H54 (cell line): ENCODE results near the gene GPATCH2.

ENCODE experiments used
- DNase-seq: peaks from one replicate; pipeline ENCODE4 v3.0.0; 2011; ENCODE audit warnings: low spot score, mixed read lengths; ENCODE audit not compliant: insufficient read length
- FAIRE-seq: peaks from 3 replicates; lab custom pipeline; 2011; peaks lifted over from hg19 to GRCh38; lab: Jason Lieb, UNC
- POLR2A ChIP-seq: IDR thresholded peaks from 2 replicates; pipeline ENCODE4 v1.6.1; 2011; ENCODE audit warnings: low read depth, mild to moderate bottlenecking, low read length

Gene GPATCH2

DNA sequence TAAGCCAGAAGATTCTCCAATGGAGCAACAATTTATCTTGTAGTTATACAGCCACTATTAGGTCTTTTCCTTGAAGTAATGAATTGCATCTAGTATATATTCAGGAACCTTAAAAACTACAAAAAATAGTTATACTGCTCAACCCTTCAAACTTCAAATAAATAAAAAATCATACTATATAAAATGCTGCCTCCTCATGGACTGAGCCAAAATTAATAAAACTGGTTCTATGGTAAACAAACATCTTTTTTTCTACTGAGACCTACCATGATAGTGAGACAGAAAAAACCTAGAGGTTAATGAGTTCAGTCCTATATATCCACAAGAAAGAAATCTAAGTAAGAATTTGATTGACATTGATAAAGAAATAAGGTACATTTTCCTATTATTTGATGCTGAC is 67.7 kb downstream of the GPATCH2 start:
- no peak for DNase-seq
- FAIRE-seq: no peak
- no peak for TF ChIP-seq POLR2A

DNA sequence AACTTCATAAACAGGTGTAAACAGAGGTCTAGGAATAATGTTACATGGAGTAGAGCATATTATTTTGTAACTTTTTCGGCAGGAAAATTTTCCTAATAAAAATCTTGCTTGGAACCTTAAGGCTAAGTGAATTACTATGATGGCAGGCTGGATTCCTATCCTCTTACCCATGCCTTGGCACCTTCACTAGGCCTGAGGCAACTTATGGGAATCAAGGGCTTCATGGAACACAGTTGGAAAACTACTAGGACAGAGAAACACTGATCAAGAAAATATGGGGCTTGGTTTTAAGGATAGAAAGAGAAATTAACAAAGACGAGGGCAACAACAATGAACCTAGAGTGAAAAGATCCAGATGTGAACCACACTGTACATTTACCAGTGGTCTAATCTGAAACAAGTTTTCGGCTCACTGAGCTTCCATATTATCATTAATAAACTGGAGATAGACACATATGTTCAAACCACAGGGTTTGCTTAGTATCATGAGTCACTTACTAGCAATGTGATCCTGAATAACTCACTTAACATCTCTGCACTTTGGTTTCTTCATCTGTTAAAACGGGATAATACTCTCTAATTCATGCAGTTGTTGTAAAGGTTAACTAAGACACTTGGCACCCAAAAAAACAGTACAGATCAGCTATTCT is 68.5 kb downstream of the GPATCH2 start:
- FAIRE-seq: peak; percentile 95
- DNase-seq: peak; percentile 15
- no peak for TF ChIP-seq POLR2A

DNA sequence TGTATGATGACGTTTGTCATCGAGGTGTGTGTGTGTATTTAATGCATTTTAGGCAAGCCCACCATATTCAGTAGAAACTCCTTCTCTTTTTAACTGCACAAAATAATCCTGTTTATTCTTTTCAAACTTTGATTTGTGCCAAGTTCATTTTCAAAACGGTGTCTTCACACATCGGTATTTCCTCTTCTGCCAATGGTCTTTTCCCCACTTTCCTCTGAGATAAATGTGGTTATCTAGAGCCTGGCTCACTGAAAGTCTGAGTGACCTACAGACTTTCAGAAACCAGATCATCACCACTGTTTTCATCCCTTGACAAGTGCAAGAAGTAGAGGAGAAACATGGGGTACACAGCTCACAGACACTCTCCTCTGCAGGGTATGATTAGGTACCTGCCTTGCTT is 69.4 kb downstream of the GPATCH2 start:
- FAIRE-seq (no peak), DNase-seq (no peak)
- no peak for TF ChIP-seq POLR2A

DNA sequence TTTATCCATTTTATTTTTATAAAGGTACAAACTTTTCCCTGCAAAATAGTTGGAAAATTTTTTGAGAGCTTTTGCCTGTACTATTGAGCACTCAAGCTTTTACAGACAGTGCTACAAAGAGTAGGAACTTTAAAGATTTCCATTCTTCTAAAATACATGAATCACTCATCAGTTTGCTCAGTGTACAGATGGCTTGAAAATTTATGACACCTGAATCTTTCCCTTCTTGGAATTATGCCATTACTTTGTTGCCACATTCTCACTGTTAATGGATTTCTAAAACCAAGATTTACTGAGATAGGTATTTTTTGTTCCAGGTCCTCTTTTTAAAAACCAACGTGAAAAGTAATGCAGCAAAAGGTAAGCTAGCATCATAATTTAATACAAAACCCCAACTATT is 76.0 kb downstream of the GPATCH2 start:
- DNase-seq (no peak), FAIRE-seq (no peak)
- TF ChIP-seq POLR2A: no peak

DNA sequence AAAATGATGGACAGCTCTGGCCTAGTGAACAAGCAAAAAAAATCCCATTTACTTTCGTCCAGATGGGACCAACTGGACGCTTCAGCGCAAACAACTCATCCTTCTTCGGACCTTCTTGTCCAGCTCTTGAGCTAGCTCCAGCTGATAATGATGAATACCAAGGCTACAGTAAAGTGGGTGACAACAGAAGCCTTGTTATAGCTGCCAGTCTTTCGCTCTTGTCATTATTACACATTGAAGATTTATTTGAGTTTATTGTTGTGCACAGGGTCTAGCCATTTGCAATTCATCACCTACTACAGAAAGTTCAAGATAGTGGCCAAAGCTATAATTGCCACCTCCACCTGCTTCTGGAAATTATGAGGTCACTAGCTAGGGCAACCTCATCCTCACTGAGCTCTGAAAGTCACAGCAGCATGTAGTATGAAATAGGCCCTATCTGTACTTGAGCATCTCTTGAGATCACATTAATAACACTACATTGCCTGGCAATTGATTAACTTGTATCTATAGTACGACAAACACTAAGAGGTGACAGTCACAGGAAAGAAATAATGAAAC is 76.9 kb downstream of the GPATCH2 start:
- DNase-seq (no peak), FAIRE-seq (no peak)
- no peak for TF ChIP-seq POLR2A

DNA sequence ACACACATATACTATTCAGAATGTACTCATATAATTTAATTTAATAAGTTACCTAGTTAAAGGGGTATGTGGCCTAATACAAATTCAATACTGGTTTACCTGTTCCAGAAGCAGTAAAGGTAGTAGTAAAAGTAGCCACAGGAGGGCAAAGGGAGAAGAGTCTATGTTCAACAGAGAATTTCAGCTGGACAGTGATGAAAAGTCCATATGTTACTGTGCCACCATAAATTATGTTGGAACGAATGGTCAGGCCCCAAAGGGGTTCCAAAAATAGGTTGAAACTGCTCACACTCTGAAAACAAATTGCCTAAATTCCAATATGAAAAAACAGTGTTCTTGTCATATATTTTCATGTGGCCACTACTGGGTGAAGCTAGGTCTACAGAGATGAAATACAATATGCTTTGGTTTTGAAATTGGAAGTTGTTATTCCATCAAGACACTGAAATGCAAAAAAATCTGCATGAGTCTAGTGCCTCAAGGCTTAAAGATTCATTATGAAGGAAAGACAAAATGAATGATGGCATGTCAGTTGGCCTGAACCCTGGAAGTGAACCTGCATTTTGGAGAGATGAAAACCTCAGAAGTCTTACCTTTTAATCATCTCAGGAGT is 78.4 kb downstream of the GPATCH2 start:
- TF ChIP-seq POLR2A: no peak
- DNase-seq (no peak), FAIRE-seq (no peak)

DNA sequence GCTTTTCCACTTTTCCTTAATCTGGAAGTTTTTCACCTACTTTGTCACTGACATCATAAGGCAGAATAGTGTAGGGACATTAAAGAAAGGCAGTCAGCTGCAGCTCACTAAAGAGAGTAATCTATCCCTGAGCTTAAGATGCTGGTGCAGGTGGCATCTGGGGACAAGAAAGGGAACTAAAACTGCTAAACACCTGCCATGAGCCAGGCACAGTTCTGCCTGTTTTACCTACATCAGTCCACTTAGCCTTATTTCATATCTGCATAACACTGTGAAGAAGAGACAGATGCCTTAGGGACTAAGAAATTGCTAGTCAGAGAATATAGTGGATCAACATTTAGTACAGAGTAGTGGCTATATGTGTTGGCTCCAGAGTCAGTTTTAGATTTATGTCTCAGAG is 88.1 kb downstream of the GPATCH2 start:
- FAIRE-seq (no peak), DNase-seq (no peak)
- TF ChIP-seq POLR2A: no peak

DNA sequence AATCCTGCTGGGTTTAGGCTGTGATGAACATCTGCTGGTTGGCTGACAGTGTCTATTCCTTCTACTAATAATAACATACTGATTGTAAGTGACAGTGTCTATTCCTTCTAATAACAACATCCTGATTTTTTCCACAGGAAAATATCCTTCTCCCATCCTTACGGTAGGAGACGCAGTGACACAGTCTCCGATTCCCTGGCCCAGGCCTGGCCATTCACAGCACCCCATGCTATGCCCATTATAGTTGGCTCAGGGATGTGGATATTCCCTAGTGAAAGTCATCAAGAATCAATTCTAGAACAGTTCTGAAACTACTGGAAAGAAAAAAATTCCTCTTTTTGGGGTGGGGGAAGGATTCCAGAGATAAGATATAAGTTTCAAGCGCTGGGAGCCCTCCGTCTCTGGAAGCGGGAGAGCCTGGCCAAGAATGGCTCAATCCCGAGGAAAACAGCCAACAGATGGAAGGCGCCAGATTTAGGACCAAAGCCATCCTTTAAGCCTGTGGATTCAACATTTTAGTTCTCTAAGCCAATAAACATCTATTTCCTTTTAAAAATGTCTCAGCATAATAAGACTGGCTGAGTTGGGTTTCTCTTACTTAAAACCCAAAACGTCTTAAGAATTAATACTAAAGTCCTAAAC is 88.6 kb downstream of the GPATCH2 start:
- FAIRE-seq (no peak), DNase-seq (no peak)
- no peak for TF ChIP-seq POLR2A

DNA sequence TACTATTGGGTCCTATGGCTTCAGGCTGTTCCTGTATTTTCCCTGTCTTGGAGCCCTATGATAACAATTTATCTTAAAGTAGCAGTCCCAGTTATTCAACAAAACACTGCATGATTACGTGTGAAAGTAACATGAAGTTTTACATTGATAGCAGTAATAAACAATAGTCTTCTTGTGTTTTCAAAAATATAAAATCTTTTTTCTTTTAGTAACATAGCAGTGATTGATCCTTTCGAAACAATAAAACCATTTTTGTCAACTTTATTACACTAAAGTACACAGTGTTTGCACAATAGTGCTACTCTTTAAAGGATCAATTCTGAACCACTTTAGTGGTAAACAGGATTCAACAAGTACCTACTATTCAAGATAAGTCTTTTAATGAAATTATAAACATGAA is 90.6 kb downstream of the GPATCH2 start:
- FAIRE-seq (no peak), DNase-seq (no peak)
- no peak for TF ChIP-seq POLR2A

DNA sequence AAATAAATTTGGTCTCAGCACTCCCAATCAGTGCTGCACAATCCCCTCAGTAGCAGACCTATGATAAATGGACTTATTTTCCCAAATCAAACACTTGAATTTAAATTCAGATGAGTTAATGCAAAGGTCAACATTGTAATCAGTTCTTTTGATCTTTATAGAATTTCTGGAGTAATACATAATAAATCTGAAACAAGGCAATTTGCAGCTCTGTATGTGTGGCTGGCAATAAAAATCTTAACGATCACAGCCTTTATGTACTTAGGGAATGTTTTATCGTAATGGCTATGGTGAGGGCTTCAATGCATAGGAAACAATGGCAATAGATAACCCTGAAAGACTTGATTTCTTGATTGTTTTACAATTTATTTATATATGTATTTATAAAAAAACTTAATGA is 91.4 kb downstream of the GPATCH2 start:
- TF ChIP-seq POLR2A: no peak
- DNase-seq (no peak), FAIRE-seq (no peak)

DNA sequence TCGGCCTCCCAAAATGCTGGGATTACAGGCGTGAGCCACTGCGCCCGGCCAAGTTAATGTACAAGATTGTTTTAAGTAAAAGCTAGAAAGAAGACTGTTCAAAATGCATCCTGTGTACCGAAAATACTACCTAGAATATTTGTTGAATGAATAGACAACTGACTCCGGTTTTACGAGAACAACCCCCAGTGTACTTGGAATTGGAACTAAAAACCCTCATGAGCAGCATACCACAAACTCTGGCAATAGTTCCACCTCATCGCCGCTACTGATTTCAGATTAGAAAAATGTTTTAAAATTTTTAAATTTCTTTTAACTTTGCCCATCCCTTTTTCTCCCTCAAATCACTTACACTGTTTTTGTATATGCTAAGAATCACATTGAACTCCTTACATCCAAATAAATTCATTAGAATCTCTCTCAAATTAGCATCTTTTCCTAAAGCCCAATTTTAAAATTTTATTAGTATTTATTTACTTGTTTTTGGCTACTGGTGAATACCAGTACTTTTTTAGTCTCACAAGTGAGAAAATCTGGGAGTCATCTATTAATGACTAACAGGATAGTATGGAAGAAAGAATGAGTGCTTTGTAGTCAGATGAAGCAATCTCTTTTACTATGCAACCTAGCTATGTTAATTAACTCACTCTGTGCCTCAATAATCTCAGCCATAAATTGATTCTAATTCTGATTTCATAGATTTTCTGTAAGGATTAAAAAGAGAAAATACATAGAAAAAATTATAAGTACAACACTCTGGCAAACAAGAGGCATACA is 95.1 kb downstream of the GPATCH2 start:
- DNase-seq (no peak), FAIRE-seq (no peak)
- TF ChIP-seq POLR2A: no peak

DNA sequence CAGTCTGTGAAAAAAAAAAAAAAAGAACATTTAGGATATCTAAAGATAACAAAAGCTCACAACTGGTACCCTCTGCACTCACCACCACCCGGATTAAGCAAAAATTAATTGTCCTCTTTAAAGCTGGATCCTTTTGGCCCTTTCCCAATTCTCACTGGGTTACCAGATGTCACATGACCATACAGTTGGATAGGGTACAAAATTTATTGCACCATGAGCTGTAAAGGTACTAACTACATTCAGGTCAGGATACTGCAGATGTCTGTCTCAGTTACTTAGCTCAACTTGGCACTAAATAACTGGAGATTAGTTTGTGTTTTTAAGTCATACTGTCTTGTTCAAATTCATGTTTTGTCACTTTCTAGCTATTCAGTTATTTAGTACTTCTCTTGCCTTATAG is 96.3 kb downstream of the GPATCH2 start:
- TF ChIP-seq POLR2A: no peak
- DNase-seq (no peak), FAIRE-seq (peak; percentile 11)

DNA sequence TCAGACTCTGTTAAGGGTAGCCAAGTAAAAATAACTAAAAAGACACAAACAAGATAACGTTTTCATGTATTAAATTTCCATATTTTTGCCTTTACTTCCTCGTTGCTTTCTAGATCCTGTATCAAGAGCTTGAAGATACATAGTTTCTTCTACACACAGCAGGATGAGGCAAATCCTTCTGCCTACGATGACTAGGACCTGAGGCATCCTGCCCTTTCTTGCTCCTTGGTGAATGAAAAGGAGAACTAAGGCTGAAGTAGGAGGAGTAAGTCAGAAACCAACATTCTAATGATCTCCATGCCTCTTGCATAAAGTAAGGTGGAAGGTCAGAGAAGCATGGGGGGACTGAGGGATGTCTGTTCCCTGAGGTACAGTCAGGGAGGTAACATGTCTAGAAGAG is 102.6 kb downstream of the GPATCH2 start:
- DNase-seq: no peak
- FAIRE-seq: peak; percentile 41
- TF ChIP-seq POLR2A: no peak

DNA sequence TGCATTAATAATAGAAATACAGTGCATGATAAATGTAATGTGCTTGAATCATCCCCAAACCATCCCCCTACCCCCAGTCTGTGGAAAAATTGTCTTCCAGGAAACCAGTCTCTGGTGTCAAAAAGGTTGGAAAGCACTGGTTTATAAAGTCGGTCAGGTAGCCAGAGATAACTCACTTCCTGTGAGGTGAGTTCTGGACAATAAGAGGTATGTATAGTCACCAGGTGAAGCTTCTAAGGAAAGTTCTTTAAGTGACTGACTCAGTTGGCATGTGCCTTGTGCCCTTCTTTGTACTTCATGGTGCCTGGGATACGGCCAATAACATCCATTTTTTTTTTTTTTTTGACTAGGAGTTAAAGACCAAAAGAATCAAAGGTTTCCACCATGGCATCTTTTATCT is 103.7 kb downstream of the GPATCH2 start:
- TF ChIP-seq POLR2A: no peak
- no peak for DNase-seq
- no peak for FAIRE-seq
